ENCODE results near the gene STRN4.
A peak's percentile ranks its signal among the peaks of the same experiment; 100 is the strongest.

The STRN4 gene

GRCh38 chr19:46726551-46726950 is 19.7 kb downstream of the STRN4 start:
- DNase-seq (ENCODE audit: low read depth in 4 of 4, low spot score in 1 of 4) = no peak

DNA sequence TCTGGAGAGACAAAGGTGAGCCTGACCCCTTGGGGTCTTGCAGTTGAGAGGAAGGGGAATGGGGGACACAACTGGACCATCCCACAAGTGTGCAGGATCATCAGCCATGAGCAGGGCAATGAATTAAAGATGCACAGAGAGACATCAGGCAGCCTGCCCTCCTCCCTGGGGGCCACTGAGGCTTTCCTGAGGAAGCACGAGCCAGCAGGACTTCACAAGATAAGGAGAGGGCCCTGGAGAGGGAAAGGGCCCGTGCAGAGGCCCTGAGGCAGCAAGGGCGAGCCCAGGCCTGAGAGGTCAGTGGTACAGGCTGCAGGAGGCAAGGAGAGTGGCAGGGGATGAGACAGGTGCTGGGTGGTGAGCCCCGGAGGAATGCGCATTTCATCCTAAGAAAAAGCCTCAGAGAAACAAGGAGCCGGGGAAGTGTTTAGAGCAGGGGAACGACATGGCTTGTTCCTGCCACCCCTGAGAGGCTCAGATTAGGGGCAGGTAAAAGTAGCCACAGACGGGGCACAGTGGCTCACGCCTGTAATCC is 20.3 kb downstream of the STRN4 start:
- no peak for DNase-seq (ENCODE audit: low read depth in 4 of 4, low spot score in 1 of 4)

DNA sequence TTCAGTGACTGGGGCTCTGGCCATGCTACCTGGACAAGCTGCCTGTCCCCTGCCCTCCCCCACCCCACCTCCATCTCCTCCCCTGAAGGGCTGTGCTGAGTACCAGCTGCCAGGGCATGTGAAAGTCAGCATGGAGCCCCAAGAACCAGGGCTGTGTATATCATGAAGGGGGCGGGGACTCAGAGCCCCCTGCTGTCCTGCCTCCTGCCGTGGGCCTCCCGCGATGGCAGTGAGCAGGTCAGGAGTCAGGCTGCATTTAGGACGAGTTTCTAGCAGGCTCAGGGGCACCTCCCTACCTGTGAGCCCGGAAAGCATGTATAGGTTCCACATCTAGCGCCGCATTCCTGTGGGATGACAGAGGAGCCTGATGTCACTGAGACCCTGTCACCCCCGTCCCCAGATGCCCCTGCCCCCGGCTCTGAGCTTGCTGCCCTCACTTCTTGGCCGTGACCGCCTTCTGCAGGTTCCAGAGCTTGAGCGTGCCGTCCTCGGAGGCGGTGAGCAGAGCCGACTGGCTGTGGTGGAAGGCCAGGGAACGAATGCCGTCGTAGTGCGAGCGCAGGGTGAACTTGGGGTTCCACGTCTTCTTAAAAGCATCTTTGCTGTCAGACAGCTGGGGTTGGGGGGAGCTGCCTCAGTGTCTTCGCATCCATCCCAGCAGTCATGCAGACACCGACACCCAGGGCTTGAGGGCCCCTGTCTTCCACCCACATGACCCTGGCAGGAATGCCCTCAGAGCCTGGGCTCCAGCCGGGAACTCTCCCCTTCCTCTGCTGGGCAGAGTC is 21.0 kb downstream of the STRN4 start:
- no peak for DNase-seq (ENCODE audit: low read depth in 4 of 4, low spot score in 1 of 4)

- no peak for DNase-seq (ENCODE audit: low read depth in 4 of 4, low spot score in 1 of 4)
Measured at GRCh38 chr19:46724468-46724867, 21.8 kb downstream of the STRN4 start.

DNA sequence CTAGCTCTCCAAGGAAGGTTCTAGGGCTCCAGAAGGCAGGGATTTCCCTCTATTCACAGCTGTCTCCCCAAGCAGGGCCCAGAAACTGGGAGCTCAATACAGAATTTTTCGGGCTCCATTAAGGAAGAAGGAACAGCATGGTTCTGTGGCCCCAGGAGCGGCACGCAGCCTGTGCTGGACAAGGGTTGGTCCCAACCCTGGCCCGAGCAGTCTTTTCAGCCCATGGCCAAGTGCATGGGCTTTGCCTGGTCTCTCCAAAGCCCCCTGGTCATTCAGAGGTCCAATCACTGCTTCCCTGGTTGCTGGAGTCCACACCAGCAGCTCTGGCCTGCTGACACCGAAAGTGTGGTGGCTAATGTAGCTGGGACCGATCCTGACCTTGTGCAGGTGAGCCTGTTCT is 22.8 kb downstream of the STRN4 start:
- DNase-seq (ENCODE audit: low read depth in 4 of 4, low spot score in 1 of 4) = no peak

GRCh38 chr19:46723023-46723461 is 23.2 kb downstream of the STRN4 start:
- DNase-seq (ENCODE audit: low read depth in 4 of 4, low spot score in 1 of 4) = no peak

DNA sequence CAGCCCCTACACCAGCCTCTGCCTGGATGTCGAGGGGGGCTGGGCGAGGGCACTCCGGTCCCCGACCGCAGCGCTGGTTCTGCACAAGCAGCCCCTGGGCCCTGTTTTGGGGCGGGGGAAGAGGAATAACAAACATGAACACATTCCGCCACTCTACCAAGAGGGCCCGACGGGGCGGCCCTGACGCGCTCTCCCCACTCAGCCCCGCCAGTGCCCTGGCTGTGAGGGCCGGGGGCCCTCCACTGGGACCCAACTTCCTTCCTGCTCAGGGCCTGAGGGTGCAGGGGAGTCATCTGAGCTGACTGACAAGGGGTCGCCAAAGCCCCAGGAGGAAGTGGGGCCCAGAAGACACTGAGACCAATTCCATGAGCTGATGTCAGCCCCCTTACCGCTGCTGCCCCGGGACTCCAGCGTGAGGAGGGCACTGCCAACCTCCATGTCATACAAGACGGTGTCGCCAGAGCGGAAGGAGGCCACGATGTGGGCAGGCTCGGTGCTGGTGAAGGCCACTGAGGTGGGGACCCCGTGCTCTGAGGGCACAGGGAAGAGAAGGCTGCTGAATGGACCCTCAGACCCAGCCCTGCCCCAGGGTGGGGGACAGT is 23.7 kb downstream of the STRN4 start:
- DNase-seq (ENCODE audit: low read depth in 4 of 4, low spot score in 1 of 4) = no peak

DNA sequence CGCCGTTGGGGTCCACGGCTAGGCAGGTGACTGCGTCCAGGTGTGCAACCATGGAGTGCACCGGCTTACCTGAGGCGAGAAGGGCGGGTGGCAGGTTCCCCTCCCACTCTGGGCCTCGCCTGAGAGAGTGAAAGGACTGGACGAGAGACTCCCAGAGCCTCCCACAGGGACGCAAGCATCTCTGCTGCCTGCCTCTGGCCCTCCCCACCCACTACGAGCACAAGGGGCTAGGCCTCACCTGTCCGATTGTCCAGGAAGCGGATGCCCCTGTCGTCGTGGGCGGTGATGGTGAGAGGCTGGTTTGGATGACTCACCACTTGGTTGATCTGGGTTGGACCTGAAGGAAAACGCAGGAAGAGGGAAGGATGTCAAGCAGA is 24.3 kb downstream of the STRN4 start:
- no peak for DNase-seq (ENCODE audit: low read depth in 4 of 4, low spot score in 1 of 4)

DNA sequence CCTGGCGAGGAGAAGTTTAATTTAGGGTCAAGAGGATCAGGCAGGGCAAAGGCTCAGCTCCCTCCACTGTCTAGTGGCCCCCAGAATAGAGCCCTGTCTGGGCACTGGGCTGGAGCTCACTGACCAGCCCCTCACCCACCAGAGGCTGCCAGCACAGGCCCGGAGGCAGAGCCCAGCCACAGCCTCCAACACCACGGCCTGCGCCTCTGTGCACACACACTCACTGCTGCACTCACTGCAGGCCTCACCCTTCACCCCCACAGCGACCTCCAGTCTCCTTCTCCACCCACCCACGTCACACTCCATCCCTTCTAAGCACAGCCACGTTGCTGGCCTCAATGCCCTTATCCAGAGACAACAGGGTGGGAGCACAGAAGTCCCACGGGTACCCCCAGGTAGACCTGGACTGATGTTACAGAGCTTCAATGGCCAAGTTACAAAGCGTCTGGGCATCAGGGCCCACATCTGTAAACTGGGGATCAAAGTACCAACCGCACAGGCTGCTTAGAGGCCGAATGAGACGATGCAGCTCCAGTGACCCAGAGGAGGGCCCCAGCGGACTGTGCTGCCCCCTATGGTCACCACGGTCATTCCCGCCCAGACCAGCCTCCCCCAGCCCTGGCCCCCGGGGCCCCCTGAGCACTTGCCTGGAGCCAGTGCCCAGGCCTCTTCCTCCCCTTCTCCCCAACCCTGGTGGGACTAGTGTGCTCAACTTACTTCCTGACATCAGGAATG is 24.8 kb downstream of the STRN4 start:
- DNase-seq (ENCODE audit: low read depth in 4 of 4, low spot score in 1 of 4) = no peak

- no peak for DNase-seq (ENCODE audit: low read depth in 4 of 4, low spot score in 1 of 4)
Measured at GRCh38 chr19:46720503-46721239, 25.6 kb downstream of the STRN4 start.

GRCh38 chr19:46719629-46720502 is 26.4 kb downstream of the STRN4 start:
- no peak for DNase-seq (ENCODE audit: low read depth in 4 of 4, low spot score in 1 of 4)

GRCh38 chr19:46718934-46719622 is 27.2 kb downstream of the STRN4 start:
- DNase-seq (ENCODE audit: low read depth in 4 of 4, low spot score in 1 of 4) = no peak

DNA sequence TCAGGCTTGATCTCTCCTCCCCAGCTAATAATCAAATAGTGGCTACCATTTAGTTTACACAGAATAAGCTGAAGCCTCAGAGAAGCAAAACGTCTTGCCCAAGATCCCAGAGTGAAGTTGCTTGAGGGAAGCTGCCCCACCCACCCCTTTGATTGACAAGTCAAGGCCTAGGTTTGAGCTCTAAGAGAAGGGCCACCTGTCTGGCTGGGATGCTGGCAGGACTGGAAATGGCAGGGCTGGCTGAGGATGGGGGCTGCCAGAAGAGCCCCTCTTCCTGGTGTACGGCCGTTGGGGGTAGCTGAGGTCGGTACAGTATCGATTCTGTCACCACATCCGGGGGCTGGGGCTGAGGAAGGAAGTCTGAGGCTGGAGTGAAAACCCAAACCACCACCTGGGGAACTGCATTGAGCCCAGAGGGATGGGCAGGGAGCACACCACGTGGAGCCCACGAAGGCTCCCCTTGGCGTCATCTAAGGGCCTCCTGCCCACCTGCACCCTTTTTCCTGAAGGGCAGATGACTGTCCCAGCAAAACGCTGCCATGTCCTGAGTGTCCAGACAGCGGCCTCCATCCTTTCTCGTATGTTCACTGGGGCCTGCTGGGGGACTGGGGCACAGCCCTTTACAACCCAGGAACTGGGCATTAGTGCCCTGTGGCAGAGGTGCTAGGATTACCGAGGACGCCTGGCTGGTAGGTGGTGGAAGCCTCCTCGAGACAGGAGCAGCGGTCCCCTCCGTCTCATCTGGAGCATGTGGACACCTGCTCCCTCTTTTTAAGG is 27.9 kb downstream of the STRN4 start:
- DNase-seq (ENCODE audit: low read depth in 4 of 4, low spot score in 1 of 4) = peak in 2 of 4 experiments; percentile 31 to 50

DNA sequence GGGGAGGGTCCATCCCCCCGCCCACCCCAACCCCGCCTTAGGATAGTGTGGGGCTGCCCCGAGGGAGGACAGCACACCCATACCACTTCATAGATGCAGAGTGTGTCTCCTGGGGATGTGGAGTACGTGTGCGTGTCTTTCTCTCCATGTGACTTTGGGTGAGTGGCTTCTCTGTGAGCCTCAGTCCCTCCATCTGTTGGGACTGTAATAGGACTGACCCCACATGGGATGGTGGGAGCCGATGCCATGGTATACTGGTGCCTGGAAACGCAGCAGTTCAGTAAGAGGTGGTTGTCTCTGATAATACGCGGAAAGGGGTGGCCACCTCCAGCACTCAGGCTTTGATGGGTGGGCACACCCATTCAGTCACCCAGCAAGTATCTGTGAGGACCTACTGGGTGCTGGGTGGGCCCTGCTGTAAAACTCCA is 28.5 kb downstream of the STRN4 start:
- no peak for DNase-seq (ENCODE audit: low read depth in 4 of 4, low spot score in 1 of 4)

GRCh38 chr19:46717034-46717715 is 29.1 kb downstream of the STRN4 start, which contains the start of gene PRKD2:
TSS of gene PRKD2 (minus strand) at chr19:46717114. CDS start at chr19:46716370, 744 bp downstream.
- peak; percentile 82 to 87 (median 84) for DNase-seq (ENCODE audit: low read depth in 4 of 4, low spot score in 1 of 4)

GRCh38 chr19:46716672-46717033 is 29.6 kb downstream of the STRN4 start:
- DNase-seq (ENCODE audit: low read depth in 4 of 4, low spot score in 1 of 4) = no peak

DNA sequence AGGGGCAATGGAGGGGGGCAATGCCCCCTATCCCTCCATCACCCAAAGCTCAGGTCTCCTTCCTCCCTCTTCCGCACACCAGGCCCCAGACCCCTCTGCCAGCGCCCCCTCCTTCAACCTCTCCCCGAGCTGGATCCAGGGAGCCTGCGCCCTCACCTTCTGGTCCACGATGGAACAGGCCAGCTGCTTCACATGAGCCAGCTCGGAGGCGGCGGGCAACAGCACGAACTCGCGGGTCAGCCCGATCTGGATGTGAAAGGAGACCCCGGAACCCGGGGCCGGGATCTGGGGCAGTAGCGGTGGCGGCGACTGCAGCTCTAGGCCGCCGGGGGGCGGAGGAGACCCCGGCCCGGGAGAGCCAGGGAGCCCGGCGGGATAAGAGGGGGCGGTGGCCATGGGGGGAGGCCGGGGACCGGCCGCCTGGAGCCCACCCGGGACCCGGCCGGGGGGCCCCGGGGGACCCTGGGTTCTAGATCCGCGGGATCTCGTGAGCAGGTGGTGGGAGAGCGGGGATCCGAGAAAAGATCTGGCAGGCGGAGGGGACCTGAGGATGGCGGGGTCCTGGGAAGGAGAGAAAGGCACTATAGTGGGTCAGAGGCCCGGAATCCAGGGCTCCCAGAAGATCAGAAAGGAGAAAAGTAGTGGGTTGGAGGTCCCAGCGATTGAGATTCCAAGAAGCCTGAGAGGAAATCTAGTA is 30.1 kb downstream of the STRN4 start:
- no peak for DNase-seq (ENCODE audit: low read depth in 4 of 4, low spot score in 1 of 4)

DNA sequence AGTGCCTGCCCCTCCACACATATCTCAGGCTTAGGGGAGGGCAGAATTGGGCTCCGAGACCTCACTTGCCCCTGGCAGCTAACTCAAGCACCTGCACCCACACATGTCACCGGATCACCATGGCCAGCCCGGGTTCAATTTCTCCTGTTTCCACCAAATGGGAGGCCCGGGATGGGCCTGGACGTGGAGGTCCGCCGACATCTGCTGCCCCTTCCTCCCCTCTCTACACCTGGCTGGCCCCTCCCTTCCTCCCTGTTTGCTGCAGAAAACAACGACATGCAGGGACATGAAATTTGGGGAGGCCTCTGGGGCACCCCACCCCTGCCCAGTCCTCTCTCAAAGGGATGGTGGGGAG is 30.7 kb downstream of the STRN4 start:
- no peak for DNase-seq (ENCODE audit: low read depth in 4 of 4, low spot score in 1 of 4)

All from stimulated activated CD4-positive, alpha-beta T cell treated with anti-CD3 and anti-CD28 coated beads, Interleukin-1b, Interleukin-23, amount 100 ng/mL, for 24 hours (primary cell).